Measurements from ENCODE around the gene DDAH2. TPM values are rescaled to one million over a fixed set of nuclear protein-coding genes. Genes with fewer than 3 reads are reported as not detected.

DDAH2 gene
- total RNA-seq, 2 donors from 2014 or later = 150 to 153 TPM

DNA sequence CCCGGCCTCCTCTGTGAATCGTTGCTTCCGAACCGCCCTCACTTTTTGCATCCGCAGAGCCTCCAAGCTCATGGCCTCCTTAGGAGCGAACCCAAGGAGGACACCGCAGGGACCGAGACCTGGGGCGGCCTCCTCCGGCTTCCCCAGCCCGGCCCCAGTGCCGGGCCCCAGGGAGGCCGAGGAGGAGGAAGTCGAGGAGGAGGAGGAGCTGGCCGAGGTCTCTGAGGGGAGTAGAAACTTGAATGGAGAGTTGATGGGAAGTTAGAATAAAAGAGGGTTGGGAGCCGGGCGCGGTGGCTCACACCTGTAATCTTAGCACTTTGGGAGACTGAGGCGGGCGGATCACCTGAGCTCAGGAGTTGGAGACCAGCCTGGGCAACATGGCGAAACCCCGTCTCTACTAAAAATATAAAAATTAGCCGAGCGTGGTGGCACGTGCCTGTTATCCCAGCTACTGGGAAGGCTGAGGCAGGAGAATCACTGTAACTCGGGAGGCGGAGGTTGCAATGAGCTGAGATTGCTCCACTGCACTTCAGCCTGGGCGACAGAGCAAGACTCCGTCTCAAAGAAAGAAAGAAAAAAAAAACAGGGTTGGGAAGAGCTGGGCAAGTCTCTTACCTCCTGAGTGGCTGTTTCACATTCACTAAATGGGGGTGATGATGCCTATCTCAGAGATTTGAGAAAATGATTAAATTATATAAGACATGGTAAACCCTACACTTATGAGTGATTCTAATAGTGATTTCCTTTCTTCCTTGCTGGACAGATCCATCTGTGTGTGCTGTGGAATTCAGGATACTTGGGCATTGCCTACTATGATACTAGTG, 11.5 kb upstream of the DDAH2 start:
- peak overlapping the region; percentile 80 for H3K4me3 ChIP-seq (ENCODE audit: low read length)
- H3K36me3 ChIP-seq (ENCODE audit: control insufficient read depth, insufficient read depth, low read length) = peaks cover 5% of the 10 kb centered on the region
- DNase-seq = no peak
- peak overlapping the region; percentile 97 for H3K27ac Mint-ChIP-seq
- no peaks in the 10 kb centered on the region for H3K9me3 ChIP-seq (ENCODE audit: control insufficient read depth, low read length)
- H3K4me3 Mint-ChIP-seq = peak overlapping the region; percentile 99
- no peaks in the 10 kb centered on the region for H3K27me3 ChIP-seq (ENCODE audit: control insufficient read depth, insufficient read depth, low read length, poor library complexity, severe bottlenecking)
- WGBS, 2 experiments (ENCODE audit: insufficient coverage in 1 of 2, insufficient read length in 1 of 2) = 53 to 59% methylated on average over 18 to 29 of the region's 29 CpGs
- H3K4me1 Mint-ChIP-seq = peaks cover 47% of the 10 kb centered on the region
- peak overlapping the region; percentile 64 for H3K9ac ChIP-seq (ENCODE audit: extremely low read depth, low read length, poor library complexity, severe bottlenecking)
- H3K36me3 Mint-ChIP-seq (ENCODE audit: low read depth) = peaks cover 12% of the 10 kb centered on the region
- peak overlapping the region; percentile 78 for H3K27ac ChIP-seq (ENCODE audit: low read depth, low read length)
- TF ChIP-seq, protein P1, sequence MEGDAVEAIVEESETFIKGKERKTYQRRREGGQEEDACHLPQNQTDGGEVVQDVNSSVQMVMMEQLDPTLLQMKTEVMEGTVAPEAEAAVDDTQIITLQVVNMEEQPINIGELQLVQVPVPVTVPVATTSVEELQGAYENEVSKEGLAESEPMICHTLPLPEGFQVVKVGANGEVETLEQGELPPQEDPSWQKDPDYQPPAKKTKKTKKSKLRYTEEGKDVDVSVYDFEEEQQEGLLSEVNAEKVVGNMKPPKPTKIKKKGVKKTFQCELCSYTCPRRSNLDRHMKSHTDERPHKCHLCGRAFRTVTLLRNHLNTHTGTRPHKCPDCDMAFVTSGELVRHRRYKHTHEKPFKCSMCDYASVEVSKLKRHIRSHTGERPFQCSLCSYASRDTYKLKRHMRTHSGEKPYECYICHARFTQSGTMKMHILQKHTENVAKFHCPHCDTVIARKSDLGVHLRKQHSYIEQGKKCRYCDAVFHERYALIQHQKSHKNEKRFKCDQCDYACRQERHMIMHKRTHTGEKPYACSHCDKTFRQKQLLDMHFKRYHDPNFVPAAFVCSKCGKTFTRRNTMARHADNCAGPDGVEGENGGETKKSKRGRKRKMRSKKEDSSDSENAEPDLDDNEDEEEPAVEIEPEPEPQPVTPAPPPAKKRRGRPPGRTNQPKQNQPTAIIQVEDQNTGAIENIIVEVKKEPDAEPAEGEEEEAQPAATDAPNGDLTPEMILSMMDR (conservative IDR thresholded peaks at IDR 0.05) = no peak
- H3K4me1 ChIP-seq (ENCODE audit: control insufficient read depth, insufficient read depth, low read length) = peaks cover 13% of the 10 kb centered on the region
- H3K27me3 Mint-ChIP-seq (ENCODE audit: insufficient read depth) = no peaks in the 10 kb centered on the region
- no peaks in the 10 kb centered on the region for H3K9me3 Mint-ChIP-seq

DNA sequence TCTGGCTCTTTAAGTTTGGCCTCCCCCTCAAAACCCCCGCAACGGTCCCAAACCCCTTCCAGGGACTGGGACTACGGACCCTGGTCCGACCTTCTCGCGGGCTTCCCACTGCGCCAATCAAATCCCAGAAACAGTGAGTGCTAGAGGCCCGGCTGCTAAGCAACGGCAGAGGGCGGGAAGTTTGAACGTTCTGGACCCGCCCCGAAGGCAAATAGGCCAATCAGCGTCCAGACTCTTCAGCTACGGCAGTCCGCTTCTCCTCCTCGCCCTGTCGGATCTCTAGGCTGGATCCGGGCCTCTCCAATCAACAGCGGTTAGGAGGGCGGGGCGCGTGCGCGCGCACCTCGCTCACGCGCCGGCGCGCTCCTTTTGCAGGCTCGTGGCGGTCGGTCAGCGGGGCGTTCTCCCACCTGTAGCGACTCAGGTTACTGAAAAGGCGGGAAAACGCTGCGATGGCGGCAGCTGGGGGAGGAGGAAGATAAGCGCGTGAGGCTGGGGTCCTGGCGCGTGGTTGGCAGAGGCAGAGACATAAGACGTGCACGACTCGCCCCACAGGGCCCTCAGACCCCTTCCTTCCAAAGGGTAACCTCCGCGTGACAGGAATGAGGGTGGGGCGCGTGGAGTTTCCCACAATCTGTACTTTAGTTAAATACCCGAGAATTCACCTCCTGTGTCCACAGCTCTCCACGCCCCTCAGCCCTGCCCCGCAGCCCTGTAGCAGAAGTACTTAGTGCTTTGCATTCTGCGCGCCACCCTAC, 10.7 kb upstream of the DDAH2 start, which contains the start of gene MSH5:
Gene MSH5 (plus strand): TSS at position 367 of the 758 bp plus-strand sequence. CDS start 462 bp downstream, outside the sequence.
- peaks cover 13% of the 10 kb centered on the region for H3K4me1 ChIP-seq (ENCODE audit: control insufficient read depth, insufficient read depth, low read length)
- 3 to 6% methylated on average over 31 to 58 of the region's 58 CpGs for WGBS, 2 experiments (ENCODE audit: insufficient coverage in 1 of 2, insufficient read length in 1 of 2)
- Mint-ChIP-seq H3K9me3 (no peaks in the 10 kb centered on the region), H3K27ac (peak within 1 kb of the TSS; percentile 97), H3K36me3 (ENCODE audit: low read depth) (peaks cover 12% of the 10 kb centered on the region), H3K4me1 (peaks cover 43% of the 10 kb centered on the region), H3K27me3 (ENCODE audit: insufficient read depth) (no peaks in the 10 kb centered on the region), H3K4me3 (peak within 1 kb of the TSS; percentile 99)
- DNase-seq = peak; percentile 100
- peak within 1 kb of the TSS; percentile 78 for H3K27ac ChIP-seq (ENCODE audit: low read depth, low read length)
- H3K4me3 ChIP-seq (ENCODE audit: low read length) = peak within 1 kb of the TSS; percentile 80
- H3K9ac ChIP-seq (ENCODE audit: extremely low read depth, low read length, poor library complexity, severe bottlenecking) = peak within 1 kb of the TSS; percentile 64
- peaks cover 5% of the 10 kb centered on the region for H3K36me3 ChIP-seq (ENCODE audit: control insufficient read depth, insufficient read depth, low read length)
- TF ChIP-seq, protein P1 (conservative IDR thresholded peaks at IDR 0.05) = no peak
- no peaks in the 10 kb centered on the region for H3K9me3 ChIP-seq (ENCODE audit: control insufficient read depth, low read length)
- H3K27me3 ChIP-seq (ENCODE audit: control insufficient read depth, insufficient read depth, low read length, poor library complexity, severe bottlenecking) = no peaks in the 10 kb centered on the region

Data from endodermal cell (in vitro differentiated cells).